Airway epithelial cell (primary cell): ENCODE results near the gene ECM1. TPM values are rescaled to one million over a fixed set of nuclear protein-coding genes. Genes with fewer than 3 reads are reported as not detected.

ENCODE experiments used
- total RNA-seq: library from RNA; depleted of rRNA; stranded (reverse); fragments of >200 nt; gene quantifications from 2 replicates; pipeline ENCODE4 v1.2.3, GENCODE V29; 2015

The ECM1 gene
- 19.6 and 28.6 TPM in 2 replicates for total RNA-seq

DNA sequence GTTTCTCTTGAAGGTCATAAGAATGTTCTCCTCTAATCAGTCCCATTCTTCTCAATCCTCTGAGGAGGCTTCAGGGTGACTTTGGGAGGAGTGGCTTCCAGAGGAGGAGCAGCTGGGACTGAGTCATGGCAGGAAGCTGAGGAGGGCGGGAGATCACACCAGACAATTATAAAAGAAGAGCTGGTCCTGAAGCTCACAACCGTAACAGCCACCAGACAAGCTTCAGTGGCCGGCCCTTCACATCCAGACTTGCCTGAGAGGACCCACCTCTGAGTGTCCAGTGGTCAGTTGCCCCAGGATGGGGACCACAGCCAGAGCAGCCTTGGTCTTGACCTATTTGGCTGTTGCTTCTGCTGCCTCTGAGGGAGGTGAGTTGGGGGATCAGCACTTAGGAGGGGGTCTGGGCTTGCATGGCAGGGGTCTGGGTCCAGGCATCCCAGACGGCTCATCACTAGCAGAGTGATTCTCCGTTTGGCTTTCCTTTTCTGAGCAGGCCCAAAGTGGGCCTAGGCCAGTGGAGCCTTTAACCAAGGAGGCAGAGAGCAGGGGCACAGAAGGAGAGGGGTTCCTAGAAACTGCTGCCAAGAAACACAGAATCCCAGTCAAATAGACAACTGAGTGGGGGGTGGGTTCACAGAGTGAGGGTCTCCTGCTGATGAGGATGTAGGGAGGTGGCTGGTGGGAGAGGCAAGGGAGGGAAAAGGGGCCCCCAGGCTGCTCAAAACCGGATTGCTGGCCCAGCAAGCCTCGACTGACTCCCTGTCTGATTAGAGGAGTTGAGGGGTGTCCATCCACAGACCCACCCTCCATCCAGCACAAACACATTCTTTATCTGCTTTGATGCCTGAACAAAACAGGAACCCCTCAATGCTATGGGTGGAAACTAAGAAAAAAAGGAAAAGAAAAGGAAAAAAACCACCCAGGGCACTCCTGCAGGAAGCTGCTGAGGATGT, at the start of gene ECM1:
Gene ECM1 (plus strand): TSS at position 198 of the 953 bp plus-strand sequence. CDS start 101 bp downstream, at position 299.

DNA sequence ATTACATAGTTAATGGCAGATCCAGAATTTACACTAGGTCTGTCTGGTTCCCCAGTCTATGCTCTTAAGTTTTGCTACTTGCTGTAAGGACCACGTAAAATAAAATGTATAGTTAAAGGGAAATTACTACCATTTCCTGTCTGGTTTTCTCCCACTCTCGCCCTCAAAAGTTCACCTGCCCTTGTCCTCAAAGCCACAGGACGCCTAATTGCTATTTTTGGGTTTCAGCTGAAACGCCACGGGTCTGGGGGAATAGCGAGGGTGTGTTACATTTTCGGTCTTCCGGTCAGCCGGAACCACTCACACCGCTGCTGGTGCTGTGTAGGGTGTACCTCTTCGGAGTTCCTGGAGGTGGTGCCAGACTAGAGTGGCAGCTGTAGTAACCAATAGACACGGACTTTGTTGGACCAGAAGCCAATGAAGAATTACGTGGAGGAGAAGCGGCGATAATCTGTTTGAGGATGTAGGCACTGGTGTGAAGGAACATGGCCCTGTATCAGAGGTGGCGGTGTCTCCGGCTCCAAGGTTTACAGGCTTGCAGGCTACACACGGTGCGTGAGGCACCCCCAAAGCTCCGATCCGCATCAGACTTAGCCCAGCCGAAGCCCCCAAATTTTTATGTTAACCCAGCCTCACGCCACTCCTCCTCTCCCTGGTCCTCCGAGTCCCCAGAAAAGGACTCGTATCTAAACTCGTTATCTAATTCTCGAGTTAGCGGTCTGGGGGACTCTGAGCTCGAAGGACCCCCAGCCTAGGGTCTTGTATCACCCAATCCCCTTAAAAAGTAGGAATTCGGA, 20.7 kb upstream of the ECM1 start, which contains the start of gene TARS2:
Gene TARS2 (plus strand): TSS at position 454 of the 797 bp plus-strand sequence. CDS start 32 bp downstream, at position 486.

DNA sequence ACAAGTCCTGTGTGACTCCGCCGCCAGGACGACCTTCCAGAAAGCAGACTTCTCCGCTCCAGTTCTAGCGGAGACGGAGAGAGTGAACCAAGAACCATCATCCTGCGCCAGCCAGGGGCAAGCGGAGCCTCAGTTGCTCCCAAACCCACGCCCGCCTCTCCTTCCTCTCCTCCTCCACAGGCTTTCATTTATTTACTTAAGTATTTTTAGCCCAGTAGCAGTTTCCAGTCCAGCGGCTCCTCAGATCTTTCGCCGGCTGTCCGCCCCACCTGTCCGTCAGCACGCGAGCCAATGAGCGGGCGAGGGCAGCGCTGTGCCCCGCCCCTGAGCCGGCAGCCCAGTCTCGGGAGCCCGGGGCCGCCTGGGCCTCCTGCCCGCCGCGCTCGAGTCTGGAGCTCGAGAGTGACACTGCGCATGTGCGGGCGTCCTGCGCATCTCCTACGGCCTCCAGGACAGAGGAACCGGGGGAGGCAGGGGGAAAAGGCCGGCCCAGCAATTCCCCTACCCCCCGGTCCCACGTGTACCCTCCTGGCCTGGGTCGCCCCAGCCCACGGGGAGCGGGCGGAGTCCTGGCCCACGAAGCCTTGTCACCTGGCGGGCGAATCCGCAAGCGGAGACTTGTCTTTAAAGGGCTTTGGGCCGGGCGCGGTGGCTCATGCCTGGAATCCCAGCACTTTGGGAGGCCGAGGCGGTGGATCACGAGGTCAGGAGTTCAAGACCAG, 7.6 kb downstream of the ECM1 start, which contains the start of gene FALEC:
Gene FALEC (plus strand): TSS at position 425 of the 722 bp plus-strand sequence.

DNA sequence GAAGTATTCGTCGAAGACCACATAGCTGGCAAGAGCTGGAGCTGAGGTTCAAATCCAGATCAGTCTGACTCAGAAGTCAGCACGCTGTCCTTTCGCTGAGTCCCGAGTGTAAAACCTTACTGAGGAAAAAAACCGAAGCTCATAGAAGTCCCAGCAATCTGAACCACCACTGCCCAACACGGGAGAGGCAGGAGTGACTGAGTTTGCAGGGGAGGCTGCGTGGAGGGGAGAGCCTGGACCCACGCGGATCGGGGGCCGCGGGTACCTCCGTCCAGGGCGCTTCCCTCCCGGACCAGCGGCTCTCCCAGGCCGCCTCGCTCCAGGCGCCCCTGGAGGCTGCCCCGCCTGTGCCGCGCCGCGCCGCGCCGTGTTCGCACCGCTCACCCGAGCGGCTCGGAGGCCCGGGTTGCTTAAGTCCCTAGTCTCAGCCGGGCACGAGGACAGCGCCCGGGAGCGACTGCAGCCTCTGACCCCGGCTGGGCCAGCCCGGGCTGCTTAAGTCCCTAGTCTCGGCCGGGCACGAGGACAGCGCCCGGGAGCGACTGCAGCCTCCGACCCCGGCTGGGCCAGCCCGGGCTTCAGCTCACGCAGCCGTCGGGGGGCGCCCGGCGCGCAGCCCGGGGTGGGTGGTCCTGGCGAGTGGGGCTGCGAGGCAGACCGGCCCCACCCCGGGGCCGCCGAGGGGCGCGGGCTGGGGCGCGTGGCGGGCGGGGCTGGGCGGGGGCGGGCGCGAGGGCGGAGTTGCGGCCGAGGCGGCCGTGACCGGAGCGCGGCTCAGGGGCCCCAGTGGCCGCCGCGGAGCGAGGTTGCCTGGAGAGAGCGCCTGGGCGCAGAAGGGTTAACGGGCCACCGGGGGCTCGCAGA, 41.0 kb downstream of the ECM1 start, which contains the start of gene ADAMTSL4:
Gene ADAMTSL4 (plus strand): TSS at position 777 of the 864 bp plus-strand sequence. CDS start 2,881 bp downstream, outside the sequence.

Other genes with a start within 250 kb of the ECM1 start
- 117 and 122 TPM in 2 replicates for gene APH1A, start 239.1 kb upstream of the ECM1 start, total RNA-seq
- gene C1orf54, start 235.3 kb upstream of the ECM1 start, total RNA-seq = 0.78 and 3.4 TPM in 2 replicates
- gene CIART, start 225.6 kb upstream of the ECM1 start, total RNA-seq = 4.1 and 6.1 TPM in 2 replicates
- gene MRPS21, start 214.2 kb upstream of the ECM1 start, total RNA-seq = 55.6 and 57.3 TPM in 2 replicates
- 21.1 and 23.9 TPM in 2 replicates for gene PRPF3, start 186.6 kb upstream of the ECM1 start, total RNA-seq
- gene RPRD2, start 144.0 kb upstream of the ECM1 start, total RNA-seq = 7.4 and 9.6 TPM in 2 replicates
- gene TARS2, start 20.7 kb upstream of the ECM1 start, total RNA-seq = 18.7 and 26.7 TPM in 2 replicates
- 0.63 TPM in 1 of 2 replicates, not detected in the other for gene FALEC, start 7.6 kb downstream of the ECM1 start, total RNA-seq
- gene ADAMTSL4, start 41.3 kb downstream of the ECM1 start, total RNA-seq = 14.4 and 21.1 TPM in 2 replicates
- 257 and 258 TPM in 2 replicates for gene MCL1, start 71.5 kb downstream of the ECM1 start, total RNA-seq
- gene ENSA, start 121.5 kb downstream of the ECM1 start, total RNA-seq = 157 and 349 TPM in 2 replicates
- gene GOLPH3L, start 189.0 kb downstream of the ECM1 start, total RNA-seq = 16.4 and 22.5 TPM in 2 replicates
- gene HORMAD1, start 212.8 kb downstream of the ECM1 start, total RNA-seq = not detected in 2 replicates